Hepatocyte (in vitro differentiated cells): ENCODE measurements around the gene FREM1. TPM values are rescaled to one million over a fixed set of nuclear protein-coding genes. Genes with fewer than 3 reads are reported as not detected.

ENCODE experiments used
- DNase-seq: peaks from one replicate; pipeline ENCODE4 v3.0.0-alpha.2; 2016; ENCODE audit warnings: low spot score
- H2AFZ ChIP-seq: fragments of 200-600 bp; sonication (generic); 2 replicates; pipeline ENCODE4 v1.6.0; 2016; ENCODE audit warnings: antibody characterized with exemption, mild to moderate bottlenecking
- H3K27ac ChIP-seq: fragments of 200-600 bp; sonication (generic); 2 replicates; pipeline ENCODE4 v1.5.1; 2016; ENCODE audit warnings: mild to moderate bottlenecking
- H3K27me3 ChIP-seq: fragments of 200-600 bp; sonication (generic); 2 replicates; pipeline ENCODE4 v1.6.1; 2016
- H3K36me3 ChIP-seq: fragments of 200-600 bp; sonication (generic); replicated peaks from 2 replicates; pipeline ENCODE4 v1.5.1; 2016; ENCODE audit warnings: low read depth; ENCODE audit not compliant: insufficient read depth
- H3K4me1 ChIP-seq: fragments of 200-600 bp; sonication (generic); 2 replicates; pipeline ENCODE4 v1.5.1; 2016; ENCODE audit warnings: mild to moderate bottlenecking, moderate library complexity; ENCODE audit not compliant: insufficient read depth
- H3K4me2 ChIP-seq: fragments of 200-600 bp; sonication (generic); 2 replicates; pipeline ENCODE4 v1.6.0; 2016
- H3K4me3 ChIP-seq: fragments of 200-600 bp; sonication (generic); 2 replicates; pipeline ENCODE4 v1.5.1; 2016; ENCODE audit warnings: mild to moderate bottlenecking
- H3K79me2 ChIP-seq: fragments of 200-600 bp; sonication (generic); 2 replicates; pipeline ENCODE4 v1.6.0; 2017; ENCODE audit warnings: mild to moderate bottlenecking
- H3K9me2 ChIP-seq: fragments of 200-600 bp; sonication (generic); replicated peaks from 2 replicates; pipeline ENCODE4 v1.6.0; 2017; ENCODE audit warnings: mild to moderate bottlenecking; ENCODE audit not compliant: insufficient read depth
- H3K9me3 ChIP-seq: fragments of 200-600 bp; sonication (generic); 2 replicates; pipeline ENCODE4 v1.5.1; 2016; ENCODE audit warnings: low read depth, mild to moderate bottlenecking
- H4K20me1 ChIP-seq: fragments of 200-600 bp; sonication (generic); 2 replicates; pipeline ENCODE4 v1.6.0; 2016; ENCODE audit warnings: mild to moderate bottlenecking; ENCODE audit not compliant: insufficient read depth, poor library complexity, severe bottlenecking
- EZH2 ChIP-seq: fragments of 200-600 bp; sonication (generic); IDR thresholded peaks from 2 replicates; pipeline ENCODE4 v1.6.1; 2016; ENCODE audit warnings: antibody characterized with exemption, mild to moderate bottlenecking, borderline replicate concordance
- EZH2phosphoT487 ChIP-seq: fragments of 200-600 bp; sonication (generic); IDR thresholded peaks from one replicate; pipeline ENCODE4 v1.6.1; 2018; ENCODE audit warnings: antibody characterized with exemption, mild to moderate bottlenecking, low read depth, moderate library complexity; ENCODE audit not compliant: unreplicated experiment, severe bottlenecking
- WGBS: methylation state at CpG from one replicate; pipeline ENCODE4 v1.1.6; 2016; ENCODE audit warnings: low lambda C conversion rate; ENCODE audit errors: missing lambda C conversion rate; 5-methylcytosine and 5-hydroxymethylcytosine counted together
- polyA plus RNA-seq: library from polyadenylated mRNA; unstranded; fragments of >200 nt; fragmentation: Nextera tagmentation; extraction: Ambion mirVana; gene quantifications from 2 replicates; pipeline ENCODE4 v1.2.1, GENCODE V29; 2016
- total RNA-seq: library from RNA; depleted of rRNA; stranded (reverse); fragments of >200 nt; gene quantifications from 2 replicates; pipeline ENCODE4 v1.2.3, GENCODE V29; 2014
- TF ChIP-seq, protein P1 (sequence below): fragments of 200-600 bp; sonication (generic); IDR thresholded peaks from 2 replicates; pipeline ENCODE4 v1.5.1; 2016; ENCODE audit warnings: antibody characterized with exemption, mild to moderate bottlenecking; ENCODE audit not compliant: poor library complexity

FREM1 gene
- total and polyA plus RNA-seq, 2 experiments from 2014 or later: 9.7 to 36.1 TPM

DNA sequence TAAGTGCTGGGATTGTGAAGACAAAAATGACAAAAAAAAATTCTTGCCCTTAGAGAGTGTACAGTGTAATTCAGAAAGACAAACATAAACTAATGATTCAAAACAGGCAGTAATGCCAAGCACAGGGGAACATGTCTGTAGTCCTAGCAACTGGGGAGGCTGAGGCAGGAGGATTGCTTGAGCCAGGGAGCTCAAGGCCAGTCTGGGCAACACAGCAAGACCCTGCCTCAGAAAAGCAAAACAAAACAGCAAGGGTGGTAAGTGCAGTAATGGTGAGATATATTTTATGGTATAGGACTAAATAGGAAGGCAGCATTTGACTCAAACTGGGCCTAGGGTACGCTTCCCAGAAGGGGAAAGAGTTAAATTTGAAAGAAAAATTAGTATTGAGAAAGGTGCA is 18.9 kb downstream of the FREM1 start:
- TF ChIP-seq, protein P1, sequence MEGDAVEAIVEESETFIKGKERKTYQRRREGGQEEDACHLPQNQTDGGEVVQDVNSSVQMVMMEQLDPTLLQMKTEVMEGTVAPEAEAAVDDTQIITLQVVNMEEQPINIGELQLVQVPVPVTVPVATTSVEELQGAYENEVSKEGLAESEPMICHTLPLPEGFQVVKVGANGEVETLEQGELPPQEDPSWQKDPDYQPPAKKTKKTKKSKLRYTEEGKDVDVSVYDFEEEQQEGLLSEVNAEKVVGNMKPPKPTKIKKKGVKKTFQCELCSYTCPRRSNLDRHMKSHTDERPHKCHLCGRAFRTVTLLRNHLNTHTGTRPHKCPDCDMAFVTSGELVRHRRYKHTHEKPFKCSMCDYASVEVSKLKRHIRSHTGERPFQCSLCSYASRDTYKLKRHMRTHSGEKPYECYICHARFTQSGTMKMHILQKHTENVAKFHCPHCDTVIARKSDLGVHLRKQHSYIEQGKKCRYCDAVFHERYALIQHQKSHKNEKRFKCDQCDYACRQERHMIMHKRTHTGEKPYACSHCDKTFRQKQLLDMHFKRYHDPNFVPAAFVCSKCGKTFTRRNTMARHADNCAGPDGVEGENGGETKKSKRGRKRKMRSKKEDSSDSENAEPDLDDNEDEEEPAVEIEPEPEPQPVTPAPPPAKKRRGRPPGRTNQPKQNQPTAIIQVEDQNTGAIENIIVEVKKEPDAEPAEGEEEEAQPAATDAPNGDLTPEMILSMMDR: no peak
- peaks cover 89% of the 10 kb centered on the region for H3K79me2 ChIP-seq
- H4K20me1 ChIP-seq: no peaks in the 10 kb centered on the region
- H3K36me3 ChIP-seq: no peaks in the 10 kb centered on the region
- H3K4me3 ChIP-seq: no peak overlapping the region
- H3K9me3 ChIP-seq: no peaks in the 10 kb centered on the region
- H2AFZ ChIP-seq: no peak overlapping the region
- no peak for DNase-seq
- no peak overlapping the region for H3K4me2 ChIP-seq
- no peaks in the 10 kb centered on the region for H3K27me3 ChIP-seq
- H3K4me1 ChIP-seq: peaks cover 27% of the 10 kb centered on the region
- 96% methylated on average over 1 of the region's 1 CpG for WGBS
- no peak overlapping the region for H3K27ac ChIP-seq
- H3K9me2 ChIP-seq: no peaks in the 10 kb centered on the region

DNA sequence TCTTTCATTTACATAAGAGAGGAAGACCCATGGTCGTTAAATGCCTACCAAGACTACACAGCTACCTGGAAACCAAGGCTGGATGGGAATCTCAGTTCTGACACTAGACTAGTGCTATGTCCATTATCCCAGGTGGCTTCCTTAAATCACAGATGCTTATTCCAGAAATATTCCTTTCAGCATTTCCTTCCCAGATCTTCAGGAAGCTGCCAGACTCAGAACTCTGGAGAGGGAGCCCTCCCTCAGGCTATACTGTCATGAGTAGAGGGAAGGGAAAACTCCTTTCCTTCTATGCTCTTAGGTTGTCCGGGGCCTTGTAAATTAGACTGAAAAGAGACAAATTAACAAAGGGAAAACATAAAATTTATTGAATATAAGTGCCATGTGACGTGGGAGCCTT is 20.8 kb downstream of the FREM1 start:
- no peaks in the 10 kb centered on the region for H3K9me3 ChIP-seq
- peaks cover 27% of the 10 kb centered on the region for H3K4me1 ChIP-seq
- H4K20me1 ChIP-seq: no peaks in the 10 kb centered on the region
- 61% methylated on average over 3 of the region's 3 CpGs for WGBS
- H2AFZ ChIP-seq: no peak overlapping the region
- H3K27ac ChIP-seq: peak overlapping the region; percentile 28
- H3K4me2 ChIP-seq: no peak overlapping the region
- H3K79me2 ChIP-seq: peaks cover 88% of the 10 kb centered on the region
- H3K4me3 ChIP-seq: no peak overlapping the region
- DNase-seq: no peak
- no peaks in the 10 kb centered on the region for H3K9me2 ChIP-seq
- no peaks in the 10 kb centered on the region for H3K27me3 ChIP-seq
- H3K36me3 ChIP-seq: no peaks in the 10 kb centered on the region
- TF ChIP-seq EZH2phosphoT487 (no peak), EZH2 (no peak)
- TF ChIP-seq, protein P1: no peak

DNA sequence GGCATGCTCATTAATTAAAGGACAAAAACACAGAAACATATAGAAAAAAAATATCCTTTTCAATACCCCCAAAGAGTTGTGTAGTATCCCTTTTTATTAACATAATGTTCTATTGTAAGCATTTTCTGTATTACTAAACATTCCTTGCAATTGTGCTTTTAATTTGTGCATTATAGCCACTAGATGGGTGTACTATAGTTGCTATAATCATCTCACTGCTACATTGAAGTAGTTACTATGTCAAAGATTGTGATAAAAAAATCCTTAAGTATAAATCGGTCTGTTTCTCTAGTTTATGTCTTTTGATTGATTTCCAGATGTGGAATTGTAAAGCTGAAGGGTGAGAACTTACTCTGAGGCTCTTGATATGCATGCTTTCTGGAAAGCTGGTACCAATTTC is 21.4 kb downstream of the FREM1 start:
- H3K36me3 ChIP-seq: no peaks in the 10 kb centered on the region
- 43% methylated on average over 1 of the region's 1 CpG for WGBS
- no peak for DNase-seq
- H4K20me1 ChIP-seq: no peaks in the 10 kb centered on the region
- H3K79me2 ChIP-seq: peaks cover 88% of the 10 kb centered on the region
- H3K27ac ChIP-seq: no peak overlapping the region
- H3K27me3 ChIP-seq: no peaks in the 10 kb centered on the region
- H2AFZ ChIP-seq: no peak overlapping the region
- TF ChIP-seq EZH2 (no peak), EZH2phosphoT487 (no peak)
- TF ChIP-seq, protein P1: no peak
- no peaks in the 10 kb centered on the region for H3K9me2 ChIP-seq
- H3K4me1 ChIP-seq: peaks cover 27% of the 10 kb centered on the region
- no peaks in the 10 kb centered on the region for H3K9me3 ChIP-seq
- no peak overlapping the region for H3K4me3 ChIP-seq
- H3K4me2 ChIP-seq: no peak overlapping the region

DNA sequence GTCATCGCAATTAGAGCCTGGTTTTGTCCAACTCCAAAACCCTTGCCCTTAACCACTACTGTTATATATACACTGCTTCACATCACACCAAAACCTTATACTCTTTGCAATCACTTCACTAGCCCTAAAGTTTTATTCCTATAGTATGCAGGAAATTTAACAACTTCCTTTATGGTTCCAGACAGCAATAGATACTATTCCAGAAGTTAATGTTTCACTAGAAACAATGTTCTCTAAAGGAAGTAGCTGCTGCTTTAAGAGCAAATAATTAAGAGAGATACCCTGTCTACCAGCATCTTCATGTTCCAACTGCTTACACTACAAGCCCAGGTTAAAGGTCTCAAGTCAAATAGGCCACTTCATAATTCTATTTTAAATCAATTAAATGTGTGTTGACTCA is 22.0 kb downstream of the FREM1 start:
- Histone ChIP-seq H3K27ac (peak overlapping the region; percentile 11), H2AFZ (no peak overlapping the region), H3K4me1 (peaks cover 27% of the 10 kb centered on the region), H3K4me3 (no peak overlapping the region), H3K79me2 (peaks cover 87% of the 10 kb centered on the region), H3K9me2 (no peaks in the 10 kb centered on the region), H3K4me2 (peak overlapping the region; percentile 0), H3K9me3 (no peaks in the 10 kb centered on the region), H3K27me3 (no peaks in the 10 kb centered on the region), H3K36me3 (no peaks in the 10 kb centered on the region), H4K20me1 (no peaks in the 10 kb centered on the region)
- DNase-seq: no peak
- TF ChIP-seq, protein P1: no peak
- TF ChIP-seq EZH2 (no peak), EZH2phosphoT487 (no peak)
- WGBS: 72% methylated on average over 1 of the region's 1 CpG
